Panc1 (cell line): ENCODE measurements around the gene CD300LB. TPM values are rescaled to one million over a fixed set of nuclear protein-coding genes. Genes with fewer than 3 reads are reported as not detected.

Source experiments
- ATAC-seq: fragments of 200-7000 bp; cut with Tn5 transposase; 2 replicates; pipeline ENCODE4 v1.9.1; 2020; ENCODE audit warnings: mild to moderate bottlenecking, moderate library complexity
- BruUV-seq: library from RNA; stranded (reverse); fragments of 400-500 nt; replicated peaks from 2 replicates; lab custom pipeline; 2021; lab: Mats Ljungman, UMichigan
- CTCF ChIA-PET: fragments of 300-600 bp; sonication (Branson Sonifier 250); formaldehyde crosslinking; loops from one replicate; lab custom pipeline; 2022; ENCODE audit warnings: antibody characterized with exemption; lab: Charles Lee
- POLR2A ChIA-PET: fragments of 300-600 bp; sonication (Branson Sonifier 250); formaldehyde crosslinking; loops from one replicate; lab custom pipeline; 2022; ENCODE audit warnings: antibody characterized with exemption; lab: Charles Lee
- DNase-seq: peaks from one replicate; pipeline ENCODE4 v3.0.0-alpha.2; 2010; ENCODE audit warnings: low read depth, low spot score
- H3K27ac ChIP-seq: 2 replicates; pipeline ENCODE4 v1.5.1; 2011; ENCODE audit warnings: mild to moderate bottlenecking, low read length, inconsistent platforms
- H3K27me3 ChIP-seq: fragments of 200-500 bp; sonication (Bioruptor generic); 2 replicates; pipeline ENCODE4 v1.6.0; 2014; ENCODE audit warnings: low read length, inconsistent platforms; ENCODE audit not compliant: control insufficient read depth, insufficient read depth
- H3K36me3 ChIP-seq: fragments of 200-500 bp; sonication (Bioruptor generic); 2 replicates; pipeline ENCODE4 v1.5.1; 2014; ENCODE audit warnings: inconsistent platforms, mild to moderate bottlenecking, low read length, moderate library complexity; ENCODE audit not compliant: control insufficient read depth, insufficient read depth
- H3K4me1 ChIP-seq: 2 replicates; pipeline ENCODE4 v1.5.1; 2011; ENCODE audit warnings: inconsistent platforms, mild to moderate bottlenecking, low read length, moderate library complexity; ENCODE audit not compliant: control insufficient read depth, insufficient read depth
- H3K4me3 ChIP-seq, 2 experiments: 2 replicates each; pipeline ENCODE4 v1.5.1; 2011 to 2012; ENCODE audit warnings: low read depth in 2 of 2, low read length in 2 of 2, mild to moderate bottlenecking in 2 of 2, inconsistent platforms in 1 of 2, moderate library complexity in 1 of 2
- H3K9me3 ChIP-seq: fragments of 200-500 bp; sonication (Bioruptor generic); 2 replicates; pipeline ENCODE4 v1.5.1; 2014; ENCODE audit warnings: low read depth, mild to moderate bottlenecking, inconsistent platforms, low read length, moderate library complexity; ENCODE audit not compliant: control insufficient read depth, insufficient read depth
- CTCF ChIP-seq: fragments of 450-650 bp; IDR thresholded peaks from 2 replicates; pipeline ENCODE4 v1.5.1; 2017; ENCODE audit warnings: mild to moderate bottlenecking
- POLR2AphosphoS5 ChIP-seq: IDR thresholded peaks from 2 replicates; pipeline ENCODE4 v1.6.1; 2012; ENCODE audit warnings: mild to moderate bottlenecking, low read depth, low read length, moderate library complexity
- REST ChIP-seq, 2 experiments: IDR thresholded peaks; 2 replicates each; pipeline ENCODE4 v1.6.1; 2011 to 2012; ENCODE audit warnings: low read depth in 2 of 2, control low read depth in 1 of 2, low read length in 1 of 2, mild to moderate bottlenecking in 1 of 2, moderate library complexity in 1 of 2; ENCODE audit not compliant: insufficient read depth in 1 of 2
- SIN3A ChIP-seq: IDR thresholded peaks from 2 replicates; pipeline ENCODE4 v1.6.1; 2012; ENCODE audit warnings: low read depth, mild to moderate bottlenecking, low read length, moderate library complexity, borderline replicate concordance; ENCODE audit not compliant: insufficient read depth
- TCF7L2 ChIP-seq: IDR thresholded peaks from 2 replicates; pipeline ENCODE4 v1.6.1; 2011; ENCODE audit warnings: mild to moderate bottlenecking, low read depth, low read length, inconsistent platforms
- in situ Hi-C: cut with HindIII; loops from 2 replicates; pipeline ENCODE4 v1.10.0; 2016; ENCODE audit warnings: low sequenced_read_pairs, low pct_unique_long_range_greater_than_20kb
- intact Hi-C: fragments of 100-400 bp; cut with micrococcal nuclease; formaldehyde crosslinking; loops from one replicate; pipeline ENCODE4 v1.10.0; 2022; ENCODE audit not compliant: unreplicated experiment
- total RNA-seq: library from RNA; stranded (reverse); gene quantifications from one replicate; pipeline ENCODE4 v1.2.1, GENCODE V29; 2021; ENCODE audit not compliant: unreplicated experiment

The CD300LB gene
- total RNA-seq, 1 experiment from 2014 or later, result not detected

GRCh38 chr17:74543406-74543805 is 12.1 kb upstream of the CD300LB start:
- ChIA-PET CTCF (interaction anchor here (0.5 kb wide), 1 partner anchor 44 kb away, joined by 3 read pairs; no protein-coding TSS in a partner anchor), POLR2A (no interaction called here)
- in situ Hi-C loops (no loop called here), intact Hi-C loops (no loop called here)
- Histone ChIP-seq H3K9me3 (no peaks in the 10 kb centered on the region), H3K36me3 (no peaks in the 10 kb centered on the region), H3K4me3 (no peak overlapping the region), H3K27me3 (no peaks in the 10 kb centered on the region; the same call in 1 of the 2 replicates), H3K27ac (no peak overlapping the region), H3K4me1 (no peaks in the 10 kb centered on the region)
- no TSS peak for BruUV-seq
- DNase-seq (no peak), ATAC-seq (no peak)
- no peak for TF ChIP-seq REST (IDR thresholded peaks at IDR 0.05; ENCODE audit: insufficient read depth in 1 of 2, low read depth in 2 of 2, low read length in 1 of 2)
- TF ChIP-seq CTCF, result no peak
- no peak for TF ChIP-seq SIN3A
- no peak for TF ChIP-seq TCF7L2
- no peak for TF ChIP-seq POLR2AphosphoS5

- ChIA-PET CTCF (interaction anchor here (0.5 kb wide), 1 partner anchor 44 kb away, joined by 3 read pairs; no protein-coding TSS in a partner anchor), POLR2A (no interaction called here)
- in situ Hi-C loops (no loop called here), intact Hi-C loops (no loop called here)
- no TSS peak for BruUV-seq
- no peaks in the 10 kb centered on the region for H3K4me1 ChIP-seq
- H3K36me3 ChIP-seq, result no peaks in the 10 kb centered on the region
- no peak overlapping the region for H3K27ac ChIP-seq
- ATAC-seq (no peak), DNase-seq (no peak)
- peaks cover 2% of the 10 kb centered on the region; the same call in 1 of the 2 replicates for H3K27me3 ChIP-seq
- H3K9me3 ChIP-seq, result no peaks in the 10 kb centered on the region
- TF ChIP-seq CTCF, result no peak
- no peak for TF ChIP-seq POLR2AphosphoS5
- H3K4me3 ChIP-seq, result no peak overlapping the region
Observed at GRCh38 chr17:74542727-74543383, 11.6 kb upstream of the CD300LB start.
